Mesendoderm (in vitro differentiated cells): Measurements from ENCODE around the gene SDCCAG8.

Experiments used
- DNase-seq: peaks from one replicate; pipeline ENCODE4 v3.0.0; 2013
- H2AK5ac ChIP-seq: 2 replicates; pipeline ENCODE4 v1.6.1; 2013; ENCODE audit warnings: low read length, inconsistent platforms
- H2BK120ac ChIP-seq: 2 replicates; pipeline ENCODE4 v1.6.1; 2013; ENCODE audit warnings: low read depth, mild to moderate bottlenecking, low read length, moderate library complexity, mixed read lengths
- H2BK15ac ChIP-seq: replicated peaks from 2 replicates; pipeline ENCODE4 v1.6.1; 2013; ENCODE audit warnings: low read depth, mild to moderate bottlenecking, moderate library complexity
- H2BK5ac ChIP-seq: 2 replicates; pipeline ENCODE4 v1.6.1; 2013; ENCODE audit warnings: low read length, inconsistent platforms
- H3K18ac ChIP-seq: 2 replicates; pipeline ENCODE4 v1.6.1; 2013; ENCODE audit warnings: mild to moderate bottlenecking, low read length, mixed read lengths
- H3K23ac ChIP-seq: one replicate; pipeline ENCODE4 v1.6.1; 2013; ENCODE audit warnings: low read length
- H3K27ac ChIP-seq: 2 replicates; pipeline ENCODE4 v1.5.1; 2013; ENCODE audit warnings: low read depth, mild to moderate bottlenecking, inconsistent platforms, low read length, moderate library complexity
- H3K27me3 ChIP-seq: 2 replicates; pipeline ENCODE4 v1.6.1; 2013; ENCODE audit warnings: low read length, control low read depth, mild to moderate bottlenecking, inconsistent platforms; ENCODE audit not compliant: insufficient read depth, poor library complexity
- H3K36me3 ChIP-seq: 2 replicates; pipeline ENCODE4 v1.6.1; 2013; ENCODE audit warnings: low read length, inconsistent platforms; ENCODE audit not compliant: control insufficient read depth, insufficient read depth
- H3K4ac ChIP-seq: one replicate; pipeline ENCODE4 v1.6.1; 2013; ENCODE audit warnings: low read depth, mild to moderate bottlenecking, low read length, moderate library complexity
- H3K4me1 ChIP-seq: 2 replicates; pipeline ENCODE4 v1.6.1; 2013; ENCODE audit warnings: low read depth, low read length, inconsistent platforms; ENCODE audit not compliant: control insufficient read depth
- H3K4me2 ChIP-seq: 2 replicates; pipeline ENCODE4 v1.6.1; 2013; ENCODE audit warnings: low read length
- H3K4me3 ChIP-seq: 2 replicates; pipeline ENCODE4 v1.5.1; 2013; ENCODE audit warnings: mild to moderate bottlenecking, low read length
- H3K56ac ChIP-seq: one replicate; pipeline ENCODE4 v1.6.1; 2013; ENCODE audit warnings: low read length
- H3K79me1 ChIP-seq: 2 replicates; pipeline ENCODE4 v1.6.1; 2013; ENCODE audit warnings: low read length, inconsistent platforms
- H3K79me2 ChIP-seq: 2 replicates; pipeline ENCODE4 v1.6.1; 2013; ENCODE audit warnings: mild to moderate bottlenecking, low read length; ENCODE audit not compliant: control insufficient read depth, insufficient read depth
- H3K9ac ChIP-seq: 2 replicates; pipeline ENCODE4 v1.6.1; 2013; ENCODE audit warnings: low read length, inconsistent platforms
- H4K5ac ChIP-seq: one replicate; pipeline ENCODE4 v1.6.1; 2013; ENCODE audit warnings: low read length
- H4K8ac ChIP-seq: one replicate; pipeline ENCODE4 v1.6.1; 2013; ENCODE audit warnings: low read depth, mild to moderate bottlenecking, control low read depth, low read length, moderate library complexity
- WGBS: extraction: QIAGEN DNeasy Blood & Tissue Kit; methylation state at CpG from one replicate; pipeline ENCODE4 v1.1.7; 2013; ENCODE audit warnings: low lambda C conversion rate, missing lambda C conversion rate; ENCODE audit not compliant: insufficient coverage; ENCODE audit errors: extremely low coverage; 5-methylcytosine and 5-hydroxymethylcytosine counted together

SDCCAG8 gene

DNA sequence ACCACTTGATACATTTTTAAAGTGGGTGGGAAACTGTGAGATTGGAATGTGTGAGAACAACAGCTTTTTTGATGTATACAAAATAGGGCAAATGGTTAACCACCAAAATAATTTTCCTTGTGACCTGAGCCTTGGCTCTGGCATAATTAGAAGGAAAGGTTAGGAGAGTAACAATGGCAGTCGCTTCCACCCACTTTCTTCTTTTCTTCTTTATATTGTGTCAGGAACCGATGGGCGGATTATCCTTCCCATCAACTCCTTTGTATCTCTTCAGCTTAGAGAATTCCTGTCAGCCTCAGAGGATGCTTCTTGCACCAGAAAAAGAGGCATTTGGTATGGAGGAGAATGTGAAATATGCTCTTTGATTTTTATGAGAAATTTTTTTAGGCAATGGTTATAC, 90.6 kb downstream of the SDCCAG8 start:
- Histone ChIP-seq H2BK120ac (no peak overlapping the region), H2BK5ac (no peak overlapping the region), H3K79me1 (no peaks in the 10 kb centered on the region), H2BK15ac (peak overlapping the region; percentile 36), H3K27ac (no peak overlapping the region), H2AK5ac (no peak overlapping the region), H3K4me2 (no peak overlapping the region), H3K9ac (no peak overlapping the region), H4K8ac (no peak overlapping the region), H3K36me3 (no peaks in the 10 kb centered on the region), H3K79me2 (no peaks in the 10 kb centered on the region), H3K23ac (no peak overlapping the region), H3K4me3 (no peak overlapping the region), H3K4me1 (no peaks in the 10 kb centered on the region), H4K5ac (no peak overlapping the region), H3K4ac (no peak overlapping the region), H3K27me3 (no peaks in the 10 kb centered on the region), H3K56ac (no peak overlapping the region), H3K18ac (no peak overlapping the region)
- no peak for DNase-seq
- no CpG with 5 or more reads among the region's 3 CpGs for WGBS

DNA sequence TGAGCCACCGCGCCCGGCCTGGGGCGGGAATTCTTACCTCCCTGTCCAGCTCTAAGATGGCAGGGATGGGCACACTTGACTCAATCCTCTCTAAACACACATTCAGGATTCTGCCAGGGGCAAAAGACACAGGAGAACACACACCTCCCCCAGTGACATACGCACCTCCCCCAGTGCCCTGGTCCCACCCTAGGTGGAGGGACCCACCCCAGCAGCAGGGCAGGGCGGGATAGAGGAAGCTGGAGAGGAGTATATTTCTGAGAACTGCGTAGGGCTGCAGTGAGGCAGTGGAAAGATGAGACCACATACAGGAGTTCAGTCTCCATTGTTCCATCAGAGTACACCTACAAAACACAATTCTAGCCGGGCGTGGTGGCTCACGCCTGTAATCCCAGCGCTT, 92.5 kb downstream of the SDCCAG8 start:
- Histone ChIP-seq H3K56ac (no peak overlapping the region), H2BK15ac (no peak overlapping the region), H3K79me1 (no peaks in the 10 kb centered on the region), H3K4me2 (no peak overlapping the region), H3K4ac (no peak overlapping the region), H3K27ac (no peak overlapping the region), H2BK5ac (no peak overlapping the region), H3K18ac (no peak overlapping the region), H3K36me3 (no peaks in the 10 kb centered on the region), H4K5ac (no peak overlapping the region), H2BK120ac (no peak overlapping the region), H3K9ac (no peak overlapping the region), H3K23ac (no peak overlapping the region), H3K27me3 (no peaks in the 10 kb centered on the region), H2AK5ac (no peak overlapping the region), H3K79me2 (no peaks in the 10 kb centered on the region), H3K4me3 (no peak overlapping the region), H3K4me1 (no peaks in the 10 kb centered on the region), H4K8ac (no peak overlapping the region)
- no peak for DNase-seq
- WGBS, result no CpG with 5 or more reads among the region's 11 CpGs

DNA sequence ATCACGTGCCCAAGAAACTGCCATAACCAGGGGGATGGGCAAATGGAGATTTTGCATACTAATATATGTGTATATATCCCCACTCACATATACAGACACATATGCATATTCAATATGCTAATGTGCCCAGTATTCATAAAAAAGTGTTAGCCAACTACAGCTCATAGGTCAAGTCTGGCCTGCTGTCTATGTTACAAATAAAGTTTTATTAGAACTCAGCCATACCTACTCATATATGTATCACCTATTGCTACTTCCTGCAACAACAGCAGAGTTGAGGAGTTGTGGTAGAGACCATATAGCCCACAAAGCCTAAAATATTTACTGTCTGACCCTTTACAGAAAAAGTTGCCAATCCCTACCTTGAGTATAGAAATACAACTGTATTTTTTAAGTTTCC, 93.3 kb downstream of the SDCCAG8 start:
- H3K56ac ChIP-seq, result no peak overlapping the region
- H3K4me1 ChIP-seq, result no peaks in the 10 kb centered on the region
- H4K8ac ChIP-seq, result no peak overlapping the region
- no peak for DNase-seq
- no peaks in the 10 kb centered on the region for H3K36me3 ChIP-seq
- H3K4me3 ChIP-seq, result no peak overlapping the region
- no peak overlapping the region for H4K5ac ChIP-seq
- no peak overlapping the region for H3K4ac ChIP-seq
- no peaks in the 10 kb centered on the region for H3K79me1 ChIP-seq
- WGBS, result no CpG with 5 or more reads among the region's 1 CpG
- no peaks in the 10 kb centered on the region for H3K27me3 ChIP-seq
- no peaks in the 10 kb centered on the region for H3K79me2 ChIP-seq
- H3K18ac ChIP-seq, result no peak overlapping the region
- H2AK5ac ChIP-seq, result no peak overlapping the region
- no peak overlapping the region for H3K23ac ChIP-seq
- H3K27ac ChIP-seq, result no peak overlapping the region
- no peak overlapping the region for H3K4me2 ChIP-seq
- H3K9ac ChIP-seq, result no peak overlapping the region
- H2BK15ac ChIP-seq, result no peak overlapping the region
- H2BK120ac ChIP-seq, result no peak overlapping the region
- no peak overlapping the region for H2BK5ac ChIP-seq

DNA sequence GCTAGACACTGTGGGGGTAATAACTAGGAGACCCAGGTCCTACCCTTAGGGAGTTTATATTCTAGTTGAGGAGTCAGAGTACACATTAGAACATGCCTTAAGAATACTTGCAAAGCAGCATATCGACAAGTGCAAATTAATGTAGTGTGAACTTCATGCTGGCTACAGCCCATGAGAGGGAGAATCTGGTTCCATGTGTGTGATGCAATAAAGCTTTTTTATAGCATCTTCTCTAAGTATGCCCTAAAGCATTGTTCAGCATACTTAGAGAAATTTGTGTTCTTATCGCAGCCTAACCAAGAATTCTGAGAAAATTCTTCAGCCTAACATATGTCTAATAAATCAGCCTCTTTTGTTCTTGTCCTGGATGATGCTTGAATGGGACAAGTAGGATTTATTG, 95.5 kb downstream of the SDCCAG8 start:
- Histone ChIP-seq H3K79me2 (no peaks in the 10 kb centered on the region), H3K79me1 (no peaks in the 10 kb centered on the region), H3K18ac (no peak overlapping the region), H3K27me3 (no peaks in the 10 kb centered on the region), H2BK15ac (no peak overlapping the region), H3K4me2 (no peak overlapping the region), H3K9ac (no peak overlapping the region), H2BK120ac (no peak overlapping the region), H3K23ac (no peak overlapping the region), H3K4ac (no peak overlapping the region), H4K5ac (no peak overlapping the region), H3K56ac (no peak overlapping the region), H3K4me1 (no peaks in the 10 kb centered on the region), H3K27ac (no peak overlapping the region), H2AK5ac (no peak overlapping the region), H2BK5ac (no peak overlapping the region), H3K4me3 (no peak overlapping the region), H4K8ac (no peak overlapping the region), H3K36me3 (no peaks in the 10 kb centered on the region)
- DNase-seq, result no peak
- no CpG with 5 or more reads among the region's 2 CpGs for WGBS

DNA sequence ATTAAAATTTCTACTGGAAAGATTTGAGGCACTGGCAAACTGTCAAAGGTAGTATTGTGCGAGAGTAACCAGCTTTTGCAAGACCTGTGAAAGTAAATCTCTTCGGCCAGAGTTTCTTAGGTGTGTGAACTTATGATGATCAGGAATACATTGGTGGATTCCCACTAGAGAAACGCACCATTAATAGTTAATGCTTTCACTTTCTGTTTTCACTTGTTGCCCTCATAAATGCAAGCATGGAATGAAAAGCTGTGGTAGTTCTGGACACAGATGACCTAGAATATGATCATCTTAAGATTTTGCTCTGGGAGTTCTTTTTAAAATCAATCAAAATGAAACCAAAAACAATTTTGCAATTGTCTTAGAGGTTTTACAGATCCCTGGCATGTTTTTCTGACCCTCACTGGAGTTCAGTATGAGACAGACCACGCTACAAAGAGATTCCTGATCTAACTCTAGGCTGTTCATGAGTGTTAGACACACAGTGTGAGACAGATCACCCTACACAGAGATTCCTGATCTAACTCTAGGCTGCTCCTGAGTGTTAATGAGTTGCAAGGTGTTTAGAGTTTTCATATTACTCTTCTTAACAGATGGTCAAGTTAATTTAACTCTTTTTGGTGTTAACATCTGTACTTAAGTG, 98.8 kb downstream of the SDCCAG8 start:
- no peak overlapping the region for H3K23ac ChIP-seq
- H3K79me2 ChIP-seq, result no peaks in the 10 kb centered on the region
- no peak overlapping the region for H3K18ac ChIP-seq
- no peak overlapping the region for H3K27ac ChIP-seq
- no peak overlapping the region for H3K9ac ChIP-seq
- no peak overlapping the region for H2BK120ac ChIP-seq
- no peak overlapping the region for H3K4ac ChIP-seq
- H2BK5ac ChIP-seq, result no peak overlapping the region
- no peak overlapping the region for H4K8ac ChIP-seq
- no peaks in the 10 kb centered on the region for H3K79me1 ChIP-seq
- no peak overlapping the region for H3K56ac ChIP-seq
- H3K4me3 ChIP-seq, result no peak overlapping the region
- no peak for DNase-seq
- H3K4me2 ChIP-seq, result no peak overlapping the region
- H4K5ac ChIP-seq, result no peak overlapping the region
- H3K36me3 ChIP-seq, result no peaks in the 10 kb centered on the region
- no CpG with 5 or more reads among the region's 4 CpGs for WGBS
- no peak overlapping the region for H2AK5ac ChIP-seq
- H2BK15ac ChIP-seq, result no peak overlapping the region
- H3K27me3 ChIP-seq, result no peaks in the 10 kb centered on the region
- no peaks in the 10 kb centered on the region for H3K4me1 ChIP-seq

DNA sequence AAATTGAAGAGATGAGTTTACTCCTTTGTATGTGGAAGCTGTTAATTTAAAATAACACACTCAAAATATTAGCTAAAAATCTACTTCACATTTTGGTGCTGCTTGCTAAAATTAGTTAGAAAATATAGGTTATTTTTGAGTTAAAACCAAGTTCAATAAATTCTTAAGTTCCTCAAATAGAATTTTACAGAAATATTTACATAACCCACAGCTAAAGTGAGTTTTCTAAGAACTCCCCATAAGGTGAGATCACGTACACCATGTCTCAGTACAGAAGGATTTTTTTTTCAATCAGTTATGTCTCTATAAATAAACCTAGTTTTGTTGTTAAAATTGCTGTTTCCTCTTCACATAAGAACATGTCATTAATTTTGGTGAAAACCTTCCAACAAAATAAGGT, 108.0 kb downstream of the SDCCAG8 start:
- Histone ChIP-seq H4K8ac (no peak overlapping the region), H3K27ac (no peak overlapping the region), H3K4me3 (no peak overlapping the region), H3K79me1 (no peaks in the 10 kb centered on the region), H3K9ac (no peak overlapping the region), H3K18ac (no peak overlapping the region), H2BK120ac (no peak overlapping the region), H2AK5ac (no peak overlapping the region), H3K36me3 (no peaks in the 10 kb centered on the region), H3K56ac (no peak overlapping the region), H3K4ac (no peak overlapping the region), H3K23ac (no peak overlapping the region), H3K4me1 (no peaks in the 10 kb centered on the region), H3K4me2 (no peak overlapping the region), H2BK5ac (no peak overlapping the region), H3K27me3 (no peaks in the 10 kb centered on the region), H4K5ac (no peak overlapping the region), H3K79me2 (no peaks in the 10 kb centered on the region), H2BK15ac (no peak overlapping the region)
- DNase-seq, result no peak
- WGBS, result no CpG with 5 or more reads among the region's 1 CpG
